ENCODE results near the gene DLEC1.

DNA sequence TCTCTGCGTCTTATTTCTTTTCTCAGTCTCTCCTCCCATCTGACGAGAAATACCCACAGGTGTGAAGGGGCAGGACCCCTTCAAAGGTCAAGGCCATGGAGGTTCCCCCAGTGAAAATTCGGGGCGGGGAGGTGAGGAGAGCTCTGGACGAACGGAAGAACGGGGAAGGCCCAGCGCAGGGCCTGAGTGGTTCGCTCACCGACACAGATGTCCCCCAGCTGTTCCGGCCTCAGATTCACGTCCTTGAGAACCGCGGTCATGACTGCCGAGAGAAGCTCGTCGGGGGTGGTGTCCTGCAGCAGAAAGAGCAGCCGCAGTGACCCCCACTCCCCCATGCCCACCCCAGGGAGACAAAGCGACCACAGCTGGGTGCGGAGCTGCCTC is 97.4 kb downstream of the DLEC1 start:
- TF ChIP-seq, protein P1, sequence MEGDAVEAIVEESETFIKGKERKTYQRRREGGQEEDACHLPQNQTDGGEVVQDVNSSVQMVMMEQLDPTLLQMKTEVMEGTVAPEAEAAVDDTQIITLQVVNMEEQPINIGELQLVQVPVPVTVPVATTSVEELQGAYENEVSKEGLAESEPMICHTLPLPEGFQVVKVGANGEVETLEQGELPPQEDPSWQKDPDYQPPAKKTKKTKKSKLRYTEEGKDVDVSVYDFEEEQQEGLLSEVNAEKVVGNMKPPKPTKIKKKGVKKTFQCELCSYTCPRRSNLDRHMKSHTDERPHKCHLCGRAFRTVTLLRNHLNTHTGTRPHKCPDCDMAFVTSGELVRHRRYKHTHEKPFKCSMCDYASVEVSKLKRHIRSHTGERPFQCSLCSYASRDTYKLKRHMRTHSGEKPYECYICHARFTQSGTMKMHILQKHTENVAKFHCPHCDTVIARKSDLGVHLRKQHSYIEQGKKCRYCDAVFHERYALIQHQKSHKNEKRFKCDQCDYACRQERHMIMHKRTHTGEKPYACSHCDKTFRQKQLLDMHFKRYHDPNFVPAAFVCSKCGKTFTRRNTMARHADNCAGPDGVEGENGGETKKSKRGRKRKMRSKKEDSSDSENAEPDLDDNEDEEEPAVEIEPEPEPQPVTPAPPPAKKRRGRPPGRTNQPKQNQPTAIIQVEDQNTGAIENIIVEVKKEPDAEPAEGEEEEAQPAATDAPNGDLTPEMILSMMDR (IDR thresholded peaks at IDR 0.05) = no peak
- no peak for TF ChIP-seq POLR2A (IDR thresholded peaks at IDR 0.05)
